GM12872 (cell line): ENCODE results near the gene BRSK1.

Experiments
- CTCF ChIP-seq: IDR thresholded peaks from 3 replicates; pipeline ENCODE4 v1.5.1; 2011; ENCODE audit warnings: low read depth, mild to moderate bottlenecking, low read length, moderate library complexity; ENCODE audit not compliant: insufficient read depth

The BRSK1 gene

GRCh38 chr19:55304279-55304978 lies 20.6 kb downstream of the BRSK1 start:
- no peak for TF ChIP-seq CTCF

- no peak for TF ChIP-seq CTCF
These were observed 21.2 kb downstream of the BRSK1 start for GRCh38 chr19:55304980-55305379.

- no peak for TF ChIP-seq CTCF
These were observed 21.7 kb downstream of the BRSK1 start for GRCh38 chr19:55305491-55305890.

DNA sequence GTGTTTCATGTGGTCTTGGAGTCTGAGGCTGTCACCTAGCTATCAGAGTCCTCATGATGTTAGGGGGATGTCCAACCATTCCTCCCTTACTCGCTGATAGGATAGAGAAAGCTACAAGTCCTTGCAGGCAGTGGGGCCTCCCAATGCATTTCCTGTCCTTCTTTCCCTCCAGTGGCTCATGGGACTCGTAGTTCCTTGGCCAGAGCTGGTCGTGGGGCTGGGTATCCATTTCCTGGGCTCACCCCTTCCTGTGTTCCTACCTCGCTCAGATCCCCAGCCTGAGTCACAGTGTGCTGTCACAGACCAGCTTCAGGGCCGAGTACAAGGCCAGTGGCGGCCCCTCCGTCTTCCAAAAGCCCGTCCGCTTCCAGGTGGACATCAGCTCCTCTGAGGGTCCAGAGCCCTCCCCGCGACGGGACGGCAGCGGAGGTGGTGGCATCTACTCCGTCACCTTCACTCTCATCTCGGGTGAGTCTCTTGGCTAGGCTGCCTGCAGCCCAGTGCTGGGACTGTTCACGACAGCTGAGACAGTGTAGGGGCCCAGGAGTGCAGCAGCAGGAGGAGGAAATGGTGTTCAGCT lies 22.3 kb downstream of the BRSK1 start:
- TF ChIP-seq CTCF = no peak

GRCh38 chr19:55306712-55307111 lies 22.9 kb downstream of the BRSK1 start:
- no peak for TF ChIP-seq CTCF

DNA sequence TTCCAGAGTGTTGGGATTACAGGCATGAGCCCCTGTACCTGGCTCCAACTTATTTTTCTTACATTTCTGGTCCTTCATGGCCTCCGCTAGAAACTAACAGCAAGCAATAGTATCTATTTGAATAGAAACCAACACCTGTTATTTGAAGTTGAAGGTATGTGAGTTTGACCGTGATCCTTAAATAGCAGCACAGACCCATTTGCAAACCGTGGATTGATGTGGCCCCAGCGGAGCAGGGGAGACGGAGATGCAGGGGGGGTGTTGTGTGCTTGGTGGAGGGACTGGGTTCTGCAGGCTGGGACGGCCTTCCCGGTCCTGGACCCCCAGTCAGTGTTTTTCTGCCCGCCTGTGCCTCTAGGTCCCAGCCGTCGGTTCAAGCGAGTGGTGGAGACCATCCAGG lies 24.5 kb downstream of the BRSK1 start:
- TF ChIP-seq CTCF = no peak

DNA sequence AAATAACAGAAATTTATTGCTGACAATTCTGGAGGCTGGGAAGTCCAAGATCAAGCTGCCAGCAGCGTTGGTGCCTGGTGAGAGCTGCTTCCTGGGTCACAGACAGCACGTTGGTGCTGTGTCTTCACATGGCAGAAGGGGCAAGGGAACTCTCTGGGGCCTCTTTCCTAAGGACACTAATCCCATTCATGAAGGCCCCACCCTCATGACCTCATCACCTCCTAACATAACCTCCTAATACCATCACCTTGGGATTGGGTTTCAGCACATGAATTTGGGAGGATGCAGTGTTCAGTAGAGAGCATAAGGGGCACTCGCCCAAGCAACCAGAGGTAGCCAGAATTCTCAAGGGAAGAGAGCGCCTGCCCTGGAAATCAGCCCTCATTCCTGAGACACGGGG lies 25.7 kb downstream of the BRSK1 start:
- no peak for TF ChIP-seq CTCF
